ENCODE data around the gene CDAN1.

DNA sequence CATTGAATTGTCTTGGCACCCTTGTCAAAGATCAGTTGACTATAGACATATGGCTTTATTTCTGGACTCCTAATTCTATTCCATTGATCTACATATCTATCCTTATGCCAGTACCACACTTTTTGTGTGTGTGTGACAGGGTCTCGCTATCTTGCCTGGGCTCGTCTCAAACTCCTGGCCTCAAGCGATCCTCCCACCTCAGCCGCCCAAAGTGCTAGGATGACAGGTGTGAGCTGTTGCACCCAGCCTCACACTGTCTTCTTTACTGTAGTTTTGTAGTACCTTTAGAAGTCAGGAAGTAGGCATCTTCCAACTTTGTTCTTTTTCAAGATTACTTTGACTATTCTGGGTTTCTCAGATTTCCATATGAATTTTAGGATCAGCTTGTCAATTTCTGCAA, 24.3 kb downstream of the CDAN1 start:
- TF ChIP-seq FOXM1 (IDR thresholded peaks at IDR 0.05; ENCODE audit: borderline replicate concordance, low read depth) (no peak), RAD21 (IDR thresholded peaks at IDR 0.05; ENCODE audit: low read depth) (no peak), CEBPB (IDR thresholded peaks at IDR 0.05) (no peak), YY1 (IDR thresholded peaks at IDR 0.05; ENCODE audit: low read depth) (no peak), EP300 (IDR thresholded peaks at IDR 0.05; ENCODE audit: borderline replicate concordance) (no peak), TAF1 (IDR thresholded peaks at IDR 0.05; ENCODE audit: low read depth) (no peak), NFIC (IDR thresholded peaks at IDR 0.05) (no peak)
- TF ChIP-seq, protein P1, sequence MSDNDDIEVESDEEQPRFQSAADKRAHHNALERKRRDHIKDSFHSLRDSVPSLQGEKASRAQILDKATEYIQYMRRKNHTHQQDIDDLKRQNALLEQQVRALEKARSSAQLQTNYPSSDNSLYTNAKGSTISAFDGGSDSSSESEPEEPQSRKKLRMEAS (IDR thresholded peaks at IDR 0.05), result no peak
- TF ChIP-seq, protein P2, sequence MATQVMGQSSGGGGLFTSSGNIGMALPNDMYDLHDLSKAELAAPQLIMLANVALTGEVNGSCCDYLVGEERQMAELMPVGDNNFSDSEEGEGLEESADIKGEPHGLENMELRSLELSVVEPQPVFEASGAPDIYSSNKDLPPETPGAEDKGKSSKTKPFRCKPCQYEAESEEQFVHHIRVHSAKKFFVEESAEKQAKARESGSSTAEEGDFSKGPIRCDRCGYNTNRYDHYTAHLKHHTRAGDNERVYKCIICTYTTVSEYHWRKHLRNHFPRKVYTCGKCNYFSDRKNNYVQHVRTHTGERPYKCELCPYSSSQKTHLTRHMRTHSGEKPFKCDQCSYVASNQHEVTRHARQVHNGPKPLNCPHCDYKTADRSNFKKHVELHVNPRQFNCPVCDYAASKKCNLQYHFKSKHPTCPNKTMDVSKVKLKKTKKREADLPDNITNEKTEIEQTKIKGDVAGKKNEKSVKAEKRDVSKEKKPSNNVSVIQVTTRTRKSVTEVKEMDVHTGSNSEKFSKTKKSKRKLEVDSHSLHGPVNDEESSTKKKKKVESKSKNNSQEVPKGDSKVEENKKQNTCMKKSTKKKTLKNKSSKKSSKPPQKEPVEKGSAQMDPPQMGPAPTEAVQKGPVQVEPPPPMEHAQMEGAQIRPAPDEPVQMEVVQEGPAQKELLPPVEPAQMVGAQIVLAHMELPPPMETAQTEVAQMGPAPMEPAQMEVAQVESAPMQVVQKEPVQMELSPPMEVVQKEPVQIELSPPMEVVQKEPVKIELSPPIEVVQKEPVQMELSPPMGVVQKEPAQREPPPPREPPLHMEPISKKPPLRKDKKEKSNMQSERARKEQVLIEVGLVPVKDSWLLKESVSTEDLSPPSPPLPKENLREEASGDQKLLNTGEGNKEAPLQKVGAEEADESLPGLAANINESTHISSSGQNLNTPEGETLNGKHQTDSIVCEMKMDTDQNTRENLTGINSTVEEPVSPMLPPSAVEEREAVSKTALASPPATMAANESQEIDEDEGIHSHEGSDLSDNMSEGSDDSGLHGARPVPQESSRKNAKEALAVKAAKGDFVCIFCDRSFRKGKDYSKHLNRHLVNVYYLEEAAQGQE (IDR thresholded peaks at IDR 0.05; ENCODE audit: low read depth), result no peak

Data from Ishikawa (cell line).